Astrocyte (in vitro differentiated cells and primary cell): ENCODE data around the gene CMTM7. TPM values are rescaled to one million over a fixed set of nuclear protein-coding genes. Genes with fewer than 3 reads are reported as not detected.

Experiments used
- DNase-seq: peaks from one replicate; pipeline ENCODE4 v3.0.0-alpha.2; 2010; ENCODE audit warnings: low read depth
- FAIRE-seq: peaks from 2 replicates; lab custom pipeline; 2011; peaks lifted over from hg19 to GRCh38; lab: Jason Lieb, UNC
- H2AFZ ChIP-seq: 2 replicates; pipeline ENCODE4 v1.6.0; 2012; ENCODE audit warnings: low read depth, low read length, inconsistent platforms
- H3K27ac ChIP-seq: 2 replicates; pipeline ENCODE4 v1.5.1; 2011; ENCODE audit warnings: low read depth, low read length, inconsistent platforms
- H3K27me3 ChIP-seq: 2 replicates; pipeline ENCODE4 v1.6.0; 2011; ENCODE audit warnings: low read length, inconsistent platforms; ENCODE audit not compliant: insufficient read depth
- H3K36me3 ChIP-seq: 2 replicates; pipeline ENCODE4 v1.5.1; 2011; ENCODE audit warnings: low read length, inconsistent platforms; ENCODE audit not compliant: insufficient read depth
- H3K4me1 ChIP-seq: 2 replicates; pipeline ENCODE4 v1.5.1; 2011; ENCODE audit warnings: low read length, inconsistent platforms; ENCODE audit not compliant: insufficient read depth
- H3K4me2 ChIP-seq: 2 replicates; pipeline ENCODE4 v1.6.0; 2012; ENCODE audit warnings: low read length, inconsistent platforms
- H3K4me3 ChIP-seq: 2 replicates; pipeline ENCODE4 v1.5.1; 2011; ENCODE audit warnings: low read depth, mild to moderate bottlenecking, low read length, inconsistent platforms; ENCODE audit not compliant: insufficient read depth
- H3K79me2 ChIP-seq: 2 replicates; pipeline ENCODE4 v1.6.0; 2012; ENCODE audit warnings: mild to moderate bottlenecking, low read length, inconsistent platforms; ENCODE audit not compliant: insufficient read depth
- H3K9ac ChIP-seq: 2 replicates; pipeline ENCODE4 v1.6.0; 2012; ENCODE audit warnings: mild to moderate bottlenecking, low read length, inconsistent platforms
- H3K9me3 ChIP-seq: 2 replicates; pipeline ENCODE4 v1.5.1; 2012; ENCODE audit warnings: low read depth, mild to moderate bottlenecking, low read length, inconsistent platforms; ENCODE audit not compliant: insufficient read depth
- H4K20me1 ChIP-seq: 2 replicates; pipeline ENCODE4 v1.6.0; 2012; ENCODE audit warnings: low read length, inconsistent platforms; ENCODE audit not compliant: insufficient read depth
- H3K27ac Mint-ChIP-seq: one replicate; pipeline ENCODE4 v1.8.0; 2021; ENCODE audit warnings: mild to moderate bottlenecking, mixed read lengths; ENCODE audit not compliant: unreplicated experiment
- H3K27me3 Mint-ChIP-seq: one replicate; pipeline ENCODE4 v1.8.0; 2021; ENCODE audit warnings: low read depth, mixed read lengths; ENCODE audit not compliant: unreplicated experiment
- H3K36me3 Mint-ChIP-seq: one replicate; pipeline ENCODE4 v1.8.0; 2021; ENCODE audit warnings: low read depth, mixed read lengths; ENCODE audit not compliant: unreplicated experiment
- H3K4me1 Mint-ChIP-seq: one replicate; pipeline ENCODE4 v1.8.0; 2021; ENCODE audit warnings: low read depth, mixed read lengths; ENCODE audit not compliant: unreplicated experiment
- H3K4me3 Mint-ChIP-seq: one replicate; pipeline ENCODE4 v1.8.0; 2021; ENCODE audit warnings: mild to moderate bottlenecking, moderate library complexity, mixed read lengths; ENCODE audit not compliant: unreplicated experiment
- H3K9me3 Mint-ChIP-seq: one replicate; pipeline ENCODE4 v1.8.0; 2021; ENCODE audit warnings: mild to moderate bottlenecking, mixed read lengths; ENCODE audit not compliant: unreplicated experiment
- EZH2 ChIP-seq: IDR thresholded peaks from 2 replicates; pipeline ENCODE4 v1.6.1; 2012; ENCODE audit warnings: mild to moderate bottlenecking, low read length, inconsistent platforms; ENCODE audit not compliant: insufficient read depth
- total RNA-seq: library from RNA; stranded (reverse); gene quantifications from 2 replicates; pipeline ENCODE4 v1.2.1, GENCODE V29; 2021
- TF ChIP-seq, protein P1 (sequence below): IDR thresholded peaks from 2 replicates; pipeline ENCODE4 v1.5.1; 2011; ENCODE audit warnings: low read depth, mild to moderate bottlenecking, inconsistent platforms, low read length, moderate library complexity; ENCODE audit not compliant: insufficient read depth

CMTM7 gene
- total RNA-seq, 1 donor from 2014 or later = 23.9 TPM

DNA sequence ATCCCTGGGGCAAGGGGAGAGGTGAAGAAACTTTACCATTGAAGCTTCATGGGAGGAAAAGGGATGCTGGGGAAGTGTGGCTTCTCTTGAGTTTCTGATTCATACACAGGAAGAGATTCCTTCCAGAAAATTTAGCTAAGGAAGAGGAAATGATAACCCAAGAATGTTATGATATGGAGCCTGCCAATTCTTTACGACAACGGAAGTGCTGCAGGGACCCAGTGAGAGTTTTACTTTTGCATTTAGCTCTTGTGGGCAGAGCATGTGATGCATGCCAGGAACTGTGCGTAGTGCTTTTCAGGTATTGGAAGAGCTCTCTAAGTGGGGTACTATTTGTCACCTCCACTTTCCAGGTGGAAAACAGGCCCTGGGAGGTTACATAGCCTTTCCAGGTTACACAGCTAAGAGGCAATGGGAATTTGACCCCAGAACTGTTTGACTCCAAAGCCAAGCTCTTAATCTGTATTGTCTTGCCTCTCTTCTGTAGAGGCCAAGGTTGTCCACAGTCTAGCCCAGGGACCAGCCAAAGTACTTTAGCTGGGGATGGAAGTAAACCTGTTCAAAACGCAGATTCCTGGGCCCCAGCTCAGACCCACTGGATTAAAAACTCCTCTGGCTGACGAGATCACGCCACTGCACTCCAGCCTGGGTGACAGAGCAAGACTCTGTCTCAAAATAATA lies 23.0 kb downstream of the CMTM7 start:
- Histone ChIP-seq H3K27ac (peak overlapping the region; percentile 19), H3K4me3 (no peak overlapping the region), H3K36me3 (no peaks in the 10 kb centered on the region), H3K4me2 (peak overlapping the region; percentile 53), H4K20me1 (no peaks in the 10 kb centered on the region), H3K9ac (no peak overlapping the region), H3K79me2 (peaks cover 38% of the 10 kb centered on the region), H2AFZ (no peak overlapping the region), H3K9me3 (no peaks in the 10 kb centered on the region), H3K4me1 (peaks cover 17% of the 10 kb centered on the region), H3K27me3 (no peaks in the 10 kb centered on the region)
- Mint-ChIP-seq H3K27me3 (no peaks in the 10 kb centered on the region), H3K4me3 (no peak overlapping the region), H3K36me3 (peaks cover 5% of the 10 kb centered on the region), H3K4me1 (peaks cover 9% of the 10 kb centered on the region), H3K27ac (no peak overlapping the region), H3K9me3 (no peaks in the 10 kb centered on the region)
- no peak for TF ChIP-seq EZH2
- TF ChIP-seq, protein P1, sequence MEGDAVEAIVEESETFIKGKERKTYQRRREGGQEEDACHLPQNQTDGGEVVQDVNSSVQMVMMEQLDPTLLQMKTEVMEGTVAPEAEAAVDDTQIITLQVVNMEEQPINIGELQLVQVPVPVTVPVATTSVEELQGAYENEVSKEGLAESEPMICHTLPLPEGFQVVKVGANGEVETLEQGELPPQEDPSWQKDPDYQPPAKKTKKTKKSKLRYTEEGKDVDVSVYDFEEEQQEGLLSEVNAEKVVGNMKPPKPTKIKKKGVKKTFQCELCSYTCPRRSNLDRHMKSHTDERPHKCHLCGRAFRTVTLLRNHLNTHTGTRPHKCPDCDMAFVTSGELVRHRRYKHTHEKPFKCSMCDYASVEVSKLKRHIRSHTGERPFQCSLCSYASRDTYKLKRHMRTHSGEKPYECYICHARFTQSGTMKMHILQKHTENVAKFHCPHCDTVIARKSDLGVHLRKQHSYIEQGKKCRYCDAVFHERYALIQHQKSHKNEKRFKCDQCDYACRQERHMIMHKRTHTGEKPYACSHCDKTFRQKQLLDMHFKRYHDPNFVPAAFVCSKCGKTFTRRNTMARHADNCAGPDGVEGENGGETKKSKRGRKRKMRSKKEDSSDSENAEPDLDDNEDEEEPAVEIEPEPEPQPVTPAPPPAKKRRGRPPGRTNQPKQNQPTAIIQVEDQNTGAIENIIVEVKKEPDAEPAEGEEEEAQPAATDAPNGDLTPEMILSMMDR = no peak
- FAIRE-seq (no peak), DNase-seq (peak; percentile 79)

DNA sequence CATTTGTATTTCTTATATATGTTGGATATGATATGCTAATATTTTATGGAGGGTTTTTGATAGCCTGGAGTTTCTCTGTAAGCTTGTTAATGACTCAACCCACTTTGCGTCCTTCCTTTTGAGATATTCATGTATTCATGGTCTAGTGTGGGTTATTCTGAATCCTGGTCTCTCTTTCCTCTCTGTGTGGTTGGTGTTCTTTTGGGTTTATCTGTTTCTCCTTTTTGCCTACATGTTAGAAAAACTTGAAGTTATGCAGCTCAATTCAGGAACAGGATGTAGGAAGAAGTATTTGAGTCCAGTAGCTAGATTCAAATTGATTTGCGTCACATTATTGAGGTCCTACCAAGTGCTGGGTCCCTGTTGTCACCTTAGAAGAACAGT lies 28.1 kb downstream of the CMTM7 start:
- peak overlapping the region; percentile 77 for H3K27ac ChIP-seq
- no peak for FAIRE-seq
- H3K27me3 Mint-ChIP-seq = no peaks in the 10 kb centered on the region

More for the DNA sequence above, 28.1 kb downstream of the CMTM7 start:
- Mint-ChIP-seq H3K36me3 (peaks cover 4% of the 10 kb centered on the region), H3K9me3 (no peaks in the 10 kb centered on the region), H3K27ac (peak overlapping the region; percentile 84), H3K4me1 (peaks cover 18% of the 10 kb centered on the region), H3K4me3 (no peak overlapping the region)
- H3K4me2 ChIP-seq = peak overlapping the region; percentile 64
- no peaks in the 10 kb centered on the region for H3K36me3 ChIP-seq
- TF ChIP-seq, protein P1 = no peak
- TF ChIP-seq EZH2 = no peak
- peak overlapping the region; percentile 27 for H2AFZ ChIP-seq
- H3K4me1 ChIP-seq = peaks cover 33% of the 10 kb centered on the region
- no peak for DNase-seq
- no peaks in the 10 kb centered on the region for H4K20me1 ChIP-seq
- H3K9ac ChIP-seq = peak overlapping the region; percentile 64
- peaks cover 48% of the 10 kb centered on the region for H3K79me2 ChIP-seq
- no peaks in the 10 kb centered on the region for H3K27me3 ChIP-seq
- no peaks in the 10 kb centered on the region for H3K9me3 ChIP-seq
- peak overlapping the region; percentile 9 for H3K4me3 ChIP-seq
